ENCODE results near the gene COASY. TPM values are rescaled to one million over a fixed set of nuclear protein-coding genes. Genes with fewer than 3 reads are reported as not detected.
"Not testable (repeated sequence)": the region's sequence is repeated elsewhere in the genome, so short reads cannot be mapped to it uniquely, and the experiment has no call there.

Gene COASY
- total RNA-seq, 4 donors from 2014 or later = 13.4 to 27.5 (median 22.4) TPM

DNA sequence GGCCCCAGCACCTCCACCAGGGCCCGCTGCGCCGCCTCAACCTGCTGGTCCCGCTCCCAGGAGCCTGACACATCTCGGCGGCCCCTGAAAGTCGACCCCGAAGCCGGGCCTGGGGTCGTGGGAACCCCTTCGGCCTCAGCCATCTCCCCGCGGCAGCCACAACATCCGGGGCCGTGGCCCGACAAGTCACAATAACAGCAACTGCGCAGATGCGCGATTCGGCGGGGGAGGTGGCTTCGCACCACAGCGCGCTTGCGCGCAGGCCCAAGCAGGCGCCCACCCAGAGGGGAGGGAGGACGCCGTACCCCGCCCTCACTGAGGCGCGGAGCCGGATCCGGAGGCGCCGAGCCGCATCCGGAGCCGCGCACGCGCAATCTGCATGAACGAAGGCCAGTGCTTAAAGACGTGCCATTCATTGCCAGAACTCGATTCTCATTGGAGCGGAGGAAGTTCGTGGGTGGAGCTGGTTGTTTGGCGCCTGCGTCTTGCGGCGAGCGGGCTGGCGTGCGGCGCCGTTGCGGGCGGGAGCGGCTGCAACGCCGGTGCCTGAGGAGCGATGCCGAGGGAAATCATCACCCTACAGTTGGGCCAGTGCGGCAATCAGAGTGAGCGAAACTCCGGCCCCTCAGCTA is 47.4 kb downstream of the COASY start, which contains the start of the genes RETREG3 and TUBG1:
Gene RETREG3 (minus strand): TSS at position 193 of the 632 bp plus-strand sequence. CDS start 50 bp downstream, at position 143.
Gene TUBG1 (plus strand): TSS at position 502 of the 632 bp plus-strand sequence. CDS start 55 bp downstream, at position 557.
- WGBS = 0% methylated on average over 22 of the region's 66 CpGs
- H3K27ac ChIP-seq (replicated peaks in 1 of 4) = peak within 1 kb of the TSS; percentile 89 to 95 (median 94)
- H3K27me3 ChIP-seq = no peaks in the 10 kb centered on the region
- peaks cover 31 to 52% (median 52%) of the 10 kb centered on the region in 4 donors for H3K4me1 ChIP-seq
- H3K4me3 ChIP-seq = peak within 1 kb of the TSS; percentile 72 to 97 (median 86)
- intact Hi-C loops (cut with DNase I) = loop anchor here (2.0 kb wide), 1 partner anchor 70 kb away; no protein-coding TSS in a partner anchor
- peak; percentile 99 for DNase-seq (ENCODE audit: extremely low spot score)
- no peaks in the 10 kb centered on the region for H3K9me3 ChIP-seq
- peaks cover 24 to 27% (median 26%) of the 10 kb centered on the region in 4 donors for H3K36me3 ChIP-seq
- peak; percentile 95 to 97 for TF ChIP-seq POLR2AphosphoS5 (IDR thresholded peaks at IDR 0.05)
- peak; percentile 59 for TF ChIP-seq POLR2A (IDR thresholded peaks at IDR 0.05; ENCODE audit: low read depth)
- TF ChIP-seq EP300 (IDR thresholded peaks at IDR 0.05) = no peak
- TF ChIP-seq, protein P1, sequence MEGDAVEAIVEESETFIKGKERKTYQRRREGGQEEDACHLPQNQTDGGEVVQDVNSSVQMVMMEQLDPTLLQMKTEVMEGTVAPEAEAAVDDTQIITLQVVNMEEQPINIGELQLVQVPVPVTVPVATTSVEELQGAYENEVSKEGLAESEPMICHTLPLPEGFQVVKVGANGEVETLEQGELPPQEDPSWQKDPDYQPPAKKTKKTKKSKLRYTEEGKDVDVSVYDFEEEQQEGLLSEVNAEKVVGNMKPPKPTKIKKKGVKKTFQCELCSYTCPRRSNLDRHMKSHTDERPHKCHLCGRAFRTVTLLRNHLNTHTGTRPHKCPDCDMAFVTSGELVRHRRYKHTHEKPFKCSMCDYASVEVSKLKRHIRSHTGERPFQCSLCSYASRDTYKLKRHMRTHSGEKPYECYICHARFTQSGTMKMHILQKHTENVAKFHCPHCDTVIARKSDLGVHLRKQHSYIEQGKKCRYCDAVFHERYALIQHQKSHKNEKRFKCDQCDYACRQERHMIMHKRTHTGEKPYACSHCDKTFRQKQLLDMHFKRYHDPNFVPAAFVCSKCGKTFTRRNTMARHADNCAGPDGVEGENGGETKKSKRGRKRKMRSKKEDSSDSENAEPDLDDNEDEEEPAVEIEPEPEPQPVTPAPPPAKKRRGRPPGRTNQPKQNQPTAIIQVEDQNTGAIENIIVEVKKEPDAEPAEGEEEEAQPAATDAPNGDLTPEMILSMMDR (IDR thresholded peaks at IDR 0.05) = peak; percentile 19 to 53 (median 48)

GRCh38 chr17:42609814-42610801 is 48.2 kb downstream of the COASY start:
- DNase-seq (ENCODE audit: extremely low spot score); H3K27me3 ChIP-seq; H3K9me3 ChIP-seq: not testable (repeated sequence)
- Histone ChIP-seq H3K4me1 (peaks cover 31 to 47% (median 45%) of the 10 kb centered on the region in 4 donors), H3K36me3 (peaks cover 33 to 35% (median 34%) of the 10 kb centered on the region in 4 donors), H3K27ac (replicated peaks in 1 of 4) (peak overlapping the region; percentile 89 to 95 (median 92)), H3K4me3 (peak overlapping the region; percentile 72 to 97 (median 86))
- intact Hi-C loops (cut with DNase I) = loop anchor here (2.0 to 5.0 kb wide), 2 partner anchors 47 to 69 kb away; partner anchors contain the start of gene TUBG2
- WGBS = 22% methylated on average over 15 of the region's 42 CpGs

DNA sequence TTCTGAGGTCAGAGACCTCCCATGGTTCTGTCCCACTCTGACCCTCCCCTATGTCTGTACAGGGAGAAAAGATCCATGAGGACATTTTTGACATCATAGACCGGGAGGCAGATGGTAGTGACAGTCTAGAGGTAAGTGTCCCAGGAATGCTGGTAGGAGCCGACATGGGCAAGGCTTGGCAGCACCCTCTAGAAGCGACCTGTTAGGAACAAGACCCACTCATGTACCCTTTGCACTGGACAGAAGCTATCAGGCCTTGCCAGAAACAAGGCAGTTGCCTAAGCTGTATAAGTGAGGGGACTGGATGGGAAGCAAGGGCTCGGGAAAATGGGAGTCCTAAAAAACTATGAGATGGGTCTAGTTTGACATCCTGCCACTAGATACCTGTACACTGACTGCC is 50.1 kb downstream of the COASY start:
- Histone ChIP-seq H3K4me1 (peaks cover 18 to 28% (median 26%) of the 10 kb centered on the region in 4 donors), H3K27me3 (no peaks in the 10 kb centered on the region), H3K27ac (replicated peaks in 1 of 4) (no peak overlapping the region), H3K4me3 (no peak overlapping the region), H3K9me3 (no peaks in the 10 kb centered on the region), H3K36me3 (peaks cover 38 to 48% (median 45%) of the 10 kb centered on the region in 4 donors)
- DNase-seq (ENCODE audit: extremely low spot score) = no peak
- TF ChIP-seq POLR2A (IDR thresholded peaks at IDR 0.05; ENCODE audit: low read depth) (no peak), EP300 (IDR thresholded peaks at IDR 0.05) (no peak), POLR2AphosphoS5 (IDR thresholded peaks at IDR 0.05) (no peak)
- TF ChIP-seq, protein P1 (IDR thresholded peaks at IDR 0.05) = no peak
- WGBS = 100% methylated on average over 4 of the region's 4 CpGs
- intact Hi-C loops (cut with DNase I) = loop anchor here (5.0 kb wide), 1 partner anchor 45 kb away; the partner anchor contains the start of gene TUBG2

DNA sequence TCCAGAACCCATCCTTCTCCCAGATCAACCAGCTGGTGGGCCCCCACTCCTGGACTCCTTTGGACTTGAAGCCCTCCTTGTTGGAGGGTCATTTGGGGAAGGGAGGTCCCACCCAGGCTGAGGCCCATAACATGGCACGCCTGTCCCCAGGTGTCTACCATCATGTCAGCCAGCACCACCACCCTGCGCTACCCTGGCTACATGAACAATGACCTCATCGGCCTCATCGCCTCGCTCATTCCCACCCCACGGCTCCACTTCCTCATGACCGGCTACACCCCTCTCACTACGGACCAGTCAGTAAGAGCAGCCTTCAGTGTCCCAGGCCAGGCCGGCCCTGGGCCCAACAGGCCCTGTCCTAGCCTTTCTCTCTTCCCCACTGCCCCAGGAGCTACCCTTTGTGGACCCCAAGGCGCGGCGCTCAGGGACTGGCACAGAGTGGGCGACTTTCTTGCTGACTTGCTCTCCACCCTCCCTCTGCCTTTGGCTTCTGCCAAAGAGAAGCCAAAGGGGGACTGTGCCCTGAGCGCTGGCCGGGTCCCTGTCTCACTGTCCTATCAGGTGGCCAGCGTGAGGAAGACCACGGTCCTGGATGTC is 51.8 kb downstream of the COASY start:
- TF ChIP-seq, protein P1 (IDR thresholded peaks at IDR 0.05) = no peak
- no peak overlapping the region for H3K27ac ChIP-seq (replicated peaks in 1 of 4)
- WGBS = 96% methylated on average over 15 of the region's 17 CpGs
- intact Hi-C loops (cut with DNase I) = loop anchor here (5.0 kb wide), 1 partner anchor 44 kb away; the partner anchor contains the start of gene TUBG2
- peaks cover 38 to 48% (median 45%) of the 10 kb centered on the region in 4 donors for H3K36me3 ChIP-seq
- peaks cover 17 to 27% (median 23%) of the 10 kb centered on the region in 4 donors for H3K4me1 ChIP-seq
- H3K4me3 ChIP-seq = no peak overlapping the region
- no peaks in the 10 kb centered on the region for H3K27me3 ChIP-seq
- no peak for DNase-seq (ENCODE audit: extremely low spot score)
- no peaks in the 10 kb centered on the region for H3K9me3 ChIP-seq

Other genes with a start within 250 kb of the COASY start
- 100 to 1,000 TPM; 137 to 260 (median 211) TPM for gene STAT3, start 173.7 kb upstream of the COASY start, total RNA-seq
- 1,000 to 10,000 TPM in 2 of 4 donors, 100 to 1,000 TPM in 2; 619 to 1,181 (median 1,019) TPM for gene CAVIN1, start 138.9 kb upstream of the COASY start, total RNA-seq
- 10 to 100 TPM; 51.9 to 74.9 (median 63.9) TPM for gene ATP6V0A1, start 103.3 kb upstream of the COASY start, total RNA-seq
- gene NAGLU, start 25.9 kb upstream of the COASY start, total RNA-seq = 10 to 100 TPM; 27.8 to 36.6 (median 31.8) TPM
- 1 to 10 TPM in 1 of 4 donors, under 1 TPM in 3; 0.13 to 2.5 (median 0.62) TPM for gene HSD17B1, start 9.2 kb upstream of the COASY start, total RNA-seq
- gene MLX, start 5.0 kb downstream of the COASY start, total RNA-seq = 10 to 100 TPM; 24.9 to 34.5 (median 29.3) TPM
- 1 to 10 TPM; 2.2 to 5.0 (median 4.2) TPM for gene PSMC3IP, start 15.6 kb downstream of the COASY start, total RNA-seq
- 10 to 100 TPM; 42.7 to 93.3 (median 57.0) TPM for gene RETREG3, start 47.2 kb downstream of the COASY start, total RNA-seq
- 10 to 100 TPM; 30.6 to 89.0 (median 55.0) TPM for gene TUBG1, start 47.5 kb downstream of the COASY start, total RNA-seq
- 10 to 100 TPM; 25.3 to 40.2 (median 38.1) TPM for gene TUBG2, start 97.1 kb downstream of the COASY start, total RNA-seq
- 10 to 100 TPM; 20.3 to 41.2 (median 27.3) TPM for gene PLEKHH3, start 114.8 kb downstream of the COASY start, total RNA-seq
- gene CCR10, start 119.7 kb downstream of the COASY start, total RNA-seq = 1 to 10 TPM; 2.9 to 8.4 (median 3.7) TPM
- gene CNTNAP1, start 120.4 kb downstream of the COASY start, total RNA-seq = 10 to 100 TPM in 1 of 4 donors, 1 to 10 TPM in 3; 4.7 to 13.2 (median 6.2) TPM
- gene EZH1, start 182.9 kb downstream of the COASY start, total RNA-seq = 10 to 100 TPM; 40.6 to 68.2 (median 54.6) TPM
- 10 to 100 TPM; 19.5 to 45.2 (median 34.2) TPM for gene RAMP2, start 199.1 kb downstream of the COASY start, total RNA-seq
- 10 to 100 TPM; 34.5 to 43.9 (median 38.0) TPM for gene VPS25, start 211.3 kb downstream of the COASY start, total RNA-seq
- gene WNK4, start 218.5 kb downstream of the COASY start, total RNA-seq = 1 to 10 TPM in 3 of 4 donors, under 1 TPM in 1; 0.50 to 2.9 (median 2.1) TPM
- gene COA3, start 236.6 kb downstream of the COASY start, total RNA-seq = 10 to 100 TPM; 65.9 to 74.6 (median 68.3) TPM
- 1 to 10 TPM in 1 of 4 donors, under 1 TPM in 2, not detected in 1; 0.50 to 3.9 (median 0.57) TPM for gene CNTD1, start 236.7 kb downstream of the COASY start, total RNA-seq